NCI-H1048 (cell line): ENCODE data around the gene SPSB3.
A peak's percentile ranks its signal among the peaks of the same experiment; 100 is the strongest.

Experiments
- DNase-seq: peaks from one replicate; lab custom pipeline; 2025; lab: John Stamatoyannopoulos, UW

Gene SPSB3

DNA sequence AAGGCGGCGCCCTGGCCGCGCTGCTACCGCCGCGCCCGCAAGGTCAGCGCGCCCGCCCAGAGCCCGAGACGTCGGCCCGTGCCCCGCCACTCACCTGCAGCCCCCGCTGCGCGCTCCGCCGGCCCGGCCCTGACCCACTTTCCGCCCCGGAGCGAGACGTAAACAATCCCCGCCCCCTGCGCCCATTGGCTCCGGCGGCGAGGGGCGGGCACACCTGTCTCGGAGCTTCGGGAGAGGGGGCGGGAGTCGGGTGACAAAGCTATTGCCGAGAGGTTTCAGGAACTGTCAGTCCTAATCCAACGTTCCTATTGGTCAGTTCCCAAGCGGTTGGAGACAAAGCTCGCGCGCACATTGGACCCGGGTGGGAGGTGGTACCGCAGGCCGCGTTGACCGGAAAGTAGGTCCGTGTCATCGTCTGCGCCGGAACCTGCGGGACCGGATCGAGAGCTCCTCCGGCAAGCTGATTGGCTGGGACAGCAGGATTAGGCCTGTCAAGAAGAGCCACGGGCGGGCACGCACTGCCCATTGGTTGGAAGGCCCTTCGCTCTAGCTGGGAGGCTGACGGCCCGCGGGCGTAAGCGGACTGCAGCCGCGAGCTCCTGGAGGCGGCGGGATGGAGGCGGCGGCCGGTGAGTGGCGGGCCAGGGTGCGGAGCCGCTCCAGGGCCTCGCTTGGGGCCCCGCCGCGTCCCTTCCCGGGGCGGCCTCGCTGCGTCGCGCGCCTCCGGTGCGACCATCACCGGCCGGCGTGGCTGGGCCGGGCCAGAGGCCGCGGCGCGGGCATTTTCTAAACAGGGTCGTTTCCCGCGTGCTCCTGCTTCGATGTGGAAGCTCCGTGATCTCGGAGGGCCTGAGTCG lies at the start of gene SPSB3, which contains the start of gene NUBP2:
SPSB3 (minus strand) TSS at position 164 of the 857 bp plus-strand sequence. CDS start 1,088 bp downstream, outside the sequence.
NUBP2 (plus strand) TSS at position 553 of the 857 bp plus-strand sequence; CDS start at position 614, 61 bp downstream.
- DNase-seq: peak; percentile 90

DNA sequence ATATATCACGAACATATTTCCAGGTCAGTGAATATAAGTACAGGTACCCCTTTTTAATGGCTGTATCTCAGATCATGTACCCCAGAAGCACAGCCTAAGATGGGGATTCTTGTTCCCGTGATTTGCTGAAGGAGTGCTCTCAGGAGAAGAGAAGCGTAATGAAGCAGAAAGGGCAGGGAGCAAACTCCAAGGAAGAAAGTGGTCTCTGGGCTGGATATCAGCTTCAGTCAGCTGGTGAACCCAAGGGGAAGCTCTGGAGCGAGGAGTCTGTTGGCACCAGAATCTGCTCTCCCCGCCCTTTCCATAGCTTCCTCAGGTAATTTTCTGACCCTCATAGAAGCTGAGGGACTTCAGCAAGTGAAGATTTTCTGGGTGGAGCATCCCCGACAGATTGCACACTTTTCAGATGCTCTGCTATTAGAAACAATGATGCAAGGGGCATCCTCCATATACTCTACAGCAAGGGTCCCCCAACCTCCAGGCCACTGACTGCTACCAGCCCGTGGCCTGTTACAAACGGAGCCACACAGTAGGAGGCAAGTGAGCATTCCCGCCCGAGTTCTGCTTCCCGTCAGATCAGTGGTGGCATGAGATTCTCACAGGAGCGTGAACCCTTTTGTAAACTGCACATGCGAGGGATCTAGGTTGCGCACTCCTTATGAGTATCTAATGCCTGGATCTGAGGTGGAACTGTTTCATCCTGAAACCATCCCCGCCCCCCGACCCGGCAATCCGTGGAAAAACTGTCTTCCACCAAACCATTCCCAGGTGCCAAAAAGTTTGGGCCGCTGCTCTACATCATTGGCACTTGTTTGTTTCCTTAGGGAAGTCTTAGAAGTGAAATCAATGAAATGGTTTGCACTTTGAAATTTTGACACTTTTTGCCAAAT lies 49.1 kb upstream of the SPSB3 start:
- no peak for DNase-seq

DNA sequence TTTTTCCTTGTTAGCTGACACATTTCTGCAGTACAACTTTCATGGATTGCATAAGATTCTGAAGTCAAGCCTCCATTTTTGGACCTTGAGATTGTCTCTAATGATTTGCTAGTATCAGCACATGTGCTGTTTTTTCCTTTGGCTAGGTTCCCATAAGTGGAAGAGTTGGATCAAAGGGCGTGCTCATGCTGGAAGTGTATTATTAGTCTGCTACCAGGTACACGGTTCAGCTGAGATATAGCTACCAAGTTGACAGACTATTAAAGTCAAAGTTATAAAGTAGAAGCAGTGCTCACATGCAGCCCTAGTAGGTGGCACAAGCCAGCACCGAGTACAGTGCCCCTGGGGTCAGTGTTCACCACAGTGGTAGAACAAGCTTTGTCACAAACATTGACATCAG lies 47.8 kb upstream of the SPSB3 start:
- DNase-seq: no peak

DNA sequence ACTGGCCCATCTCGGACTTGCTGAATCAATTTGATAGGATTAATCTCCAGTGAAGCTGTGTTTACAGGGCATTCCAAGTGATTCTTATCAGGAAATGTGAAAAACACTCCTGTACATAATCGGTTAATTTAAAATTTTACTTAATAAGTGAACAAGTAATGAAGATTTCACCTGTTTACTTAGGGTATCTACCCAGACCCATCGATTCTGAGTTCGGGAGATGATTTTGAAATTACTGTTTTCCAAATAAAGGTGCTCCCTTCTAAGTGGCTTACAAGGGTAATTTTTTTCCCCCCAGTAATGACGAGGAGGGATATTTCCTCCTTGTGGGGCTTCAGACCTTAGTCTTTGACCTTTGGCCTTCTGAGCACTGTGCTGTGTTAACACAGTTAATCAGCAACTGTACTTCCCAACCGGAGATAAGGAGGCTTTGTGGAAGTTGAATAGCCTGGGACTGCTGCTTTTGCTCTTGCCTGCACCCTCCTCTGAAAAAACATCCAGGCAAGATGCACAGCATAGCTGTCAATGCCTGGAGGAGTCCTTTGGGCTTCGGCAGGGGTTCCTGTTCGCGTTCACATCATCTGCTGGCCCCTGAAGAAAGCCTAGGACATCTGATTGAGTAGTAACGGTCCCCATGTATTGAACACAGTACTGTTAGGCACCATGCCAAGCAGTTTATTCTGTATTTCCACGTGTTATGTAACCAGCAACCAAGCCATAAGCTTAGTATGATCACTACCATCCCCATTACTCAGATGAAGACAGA lies 46.5 kb upstream of the SPSB3 start:
- no peak for DNase-seq

DNA sequence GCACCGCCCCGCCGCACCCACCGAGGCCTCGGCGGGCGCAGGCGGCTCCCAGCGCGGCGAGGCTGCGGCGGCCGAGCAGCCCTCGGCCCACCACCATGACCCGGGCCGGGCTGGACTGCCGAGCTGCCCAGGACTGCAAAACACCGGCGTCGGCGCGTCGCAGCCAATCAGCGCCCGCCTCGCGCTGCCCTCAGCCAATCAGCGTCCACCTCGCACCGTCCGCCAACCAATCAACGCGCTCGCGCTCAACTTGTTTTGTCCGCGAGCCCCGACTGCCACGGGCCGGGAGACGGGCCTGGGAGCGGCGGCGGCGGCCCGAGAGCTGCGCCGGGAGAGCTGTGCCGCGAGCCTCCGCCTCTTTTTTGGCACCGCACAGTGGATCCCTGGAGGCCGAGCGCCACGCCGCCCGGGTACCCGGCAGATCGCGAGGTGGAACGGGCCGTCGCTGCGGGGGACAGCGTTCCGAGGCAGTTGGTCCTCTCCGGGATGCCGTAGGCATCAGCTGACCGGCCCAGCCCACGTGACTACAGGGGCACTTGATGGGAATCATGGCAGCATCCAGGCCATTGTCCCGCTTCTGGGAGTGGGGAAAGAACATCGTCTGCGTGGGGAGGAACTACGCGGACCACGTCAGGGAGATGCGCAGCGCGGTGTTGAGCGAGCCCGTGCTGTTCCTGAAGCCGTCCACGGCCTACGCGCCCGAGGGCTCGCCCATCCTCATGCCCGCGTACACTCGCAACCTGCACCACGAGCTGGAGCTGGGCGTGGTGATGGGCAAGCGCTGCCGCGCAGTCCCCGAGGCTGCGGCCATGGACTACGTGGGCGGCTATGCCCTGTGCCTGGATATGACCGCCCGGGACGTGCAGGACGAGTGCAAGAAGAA lies 44.6 kb upstream of the SPSB3 start, which contains the start of the genes FAHD1 and HAGH:
FAHD1 (plus strand) TSS at position 516 of the 883 bp plus-strand sequence; CDS start at position 549, 33 bp downstream.
HAGH (minus strand) TSS at position 135 of the 883 bp plus-strand sequence; CDS start at position 97, 38 bp downstream.
- DNase-seq: peak; percentile 19

DNA sequence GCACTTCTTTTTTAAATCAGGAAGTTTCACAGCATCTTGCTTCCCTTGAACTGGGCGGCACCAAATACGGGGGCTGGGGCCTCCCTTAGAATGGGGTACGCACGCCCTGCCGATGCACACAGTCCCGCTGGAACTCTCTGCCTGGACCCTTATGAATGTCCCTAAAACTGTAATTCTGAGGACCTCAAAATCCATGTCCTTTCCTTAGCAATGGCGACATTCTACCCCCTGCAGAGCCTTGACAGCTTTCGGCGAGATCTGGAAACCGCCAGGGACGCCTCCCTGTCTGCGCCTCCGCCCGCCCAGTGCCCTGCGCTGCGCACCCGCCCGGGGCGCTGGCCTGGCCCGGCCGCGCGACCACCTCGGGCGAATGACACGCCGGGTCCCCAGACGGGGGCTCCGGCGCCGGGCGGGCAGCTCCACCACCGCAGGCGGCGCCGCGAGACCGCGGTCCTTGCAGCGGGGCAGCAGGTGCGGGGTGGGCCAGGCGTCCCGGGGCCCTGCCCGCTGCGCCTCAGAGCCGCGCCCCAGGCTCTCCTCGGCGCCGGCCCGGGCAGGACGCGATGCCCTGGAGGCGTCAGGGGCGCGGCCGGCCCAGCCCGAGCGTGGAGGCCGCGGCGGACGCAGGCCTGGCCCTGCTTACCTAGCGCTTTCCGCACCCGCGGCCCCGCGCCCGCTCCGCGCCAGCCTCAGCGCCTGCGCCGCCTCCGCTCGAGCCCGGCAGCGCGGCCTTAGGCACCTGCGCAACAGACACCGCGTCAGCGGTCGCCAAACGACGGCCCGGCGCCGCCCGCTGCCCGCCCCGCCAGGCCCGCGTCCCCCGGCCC lies 43.7 kb upstream of the SPSB3 start:
- no peak for DNase-seq

DNA sequence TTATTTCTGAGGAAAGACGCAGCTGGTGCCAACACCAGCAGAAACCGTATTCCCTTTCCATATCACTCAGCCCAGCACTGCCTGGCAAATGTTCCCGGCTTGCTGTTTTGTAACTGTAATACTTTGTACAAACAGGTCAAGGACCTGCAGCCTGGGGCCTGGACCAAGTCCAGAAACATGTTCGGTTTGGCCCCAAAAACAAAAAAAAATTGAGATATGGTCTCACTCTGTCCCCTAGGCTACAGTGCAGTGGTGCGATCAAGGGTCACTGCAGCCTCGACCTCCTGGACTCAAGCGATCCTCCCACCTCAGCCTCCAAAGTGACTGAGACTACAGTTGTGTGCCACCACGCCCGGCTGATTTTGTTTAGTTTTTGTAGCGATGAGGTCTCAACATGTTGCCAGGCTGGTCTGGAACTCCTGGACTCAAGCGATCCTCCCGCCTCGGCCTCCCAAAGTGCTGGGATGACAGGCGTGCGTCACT lies 43.1 kb upstream of the SPSB3 start:
- DNase-seq: no peak

DNA sequence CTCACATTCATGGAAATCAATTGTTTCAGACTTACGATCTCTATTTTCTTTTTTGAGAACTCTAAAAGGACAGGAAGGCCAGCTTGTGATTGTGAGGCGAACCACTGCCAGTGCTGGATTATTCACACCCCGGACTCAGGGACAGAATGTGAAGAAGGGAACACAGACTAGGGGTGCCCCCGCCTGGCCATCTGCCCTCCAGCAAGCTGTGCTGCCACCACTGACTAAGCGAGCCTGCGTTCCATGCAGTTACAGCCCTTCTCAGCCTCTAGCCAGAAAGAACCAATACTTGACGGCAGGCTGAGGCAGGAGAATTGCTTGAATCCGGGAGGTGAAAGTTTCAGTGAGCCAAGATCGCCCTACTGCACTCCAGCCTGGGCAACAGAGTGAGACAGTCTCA lies 41.5 kb upstream of the SPSB3 start:
- no peak for DNase-seq

DNA sequence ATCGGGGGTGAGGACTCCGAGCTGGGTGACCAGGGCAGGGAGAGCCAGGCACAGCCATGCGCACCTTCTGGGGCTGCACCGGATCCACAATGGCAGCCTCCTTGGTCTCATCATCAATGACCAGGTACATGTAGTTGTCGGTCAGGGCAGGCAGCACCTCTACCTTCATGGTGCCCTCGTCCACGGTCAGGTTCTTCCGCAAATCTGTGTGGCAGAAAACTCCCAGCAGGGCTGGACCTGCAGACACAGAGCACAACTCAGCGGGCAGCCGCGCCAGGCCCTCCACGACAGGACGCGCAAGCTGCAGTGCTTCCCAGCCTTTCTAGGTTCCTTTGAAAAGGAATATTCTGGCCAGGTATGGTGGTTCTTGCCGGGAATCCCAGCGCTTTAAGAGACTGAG lies 40.4 kb upstream of the SPSB3 start:
- DNase-seq: no peak

DNA sequence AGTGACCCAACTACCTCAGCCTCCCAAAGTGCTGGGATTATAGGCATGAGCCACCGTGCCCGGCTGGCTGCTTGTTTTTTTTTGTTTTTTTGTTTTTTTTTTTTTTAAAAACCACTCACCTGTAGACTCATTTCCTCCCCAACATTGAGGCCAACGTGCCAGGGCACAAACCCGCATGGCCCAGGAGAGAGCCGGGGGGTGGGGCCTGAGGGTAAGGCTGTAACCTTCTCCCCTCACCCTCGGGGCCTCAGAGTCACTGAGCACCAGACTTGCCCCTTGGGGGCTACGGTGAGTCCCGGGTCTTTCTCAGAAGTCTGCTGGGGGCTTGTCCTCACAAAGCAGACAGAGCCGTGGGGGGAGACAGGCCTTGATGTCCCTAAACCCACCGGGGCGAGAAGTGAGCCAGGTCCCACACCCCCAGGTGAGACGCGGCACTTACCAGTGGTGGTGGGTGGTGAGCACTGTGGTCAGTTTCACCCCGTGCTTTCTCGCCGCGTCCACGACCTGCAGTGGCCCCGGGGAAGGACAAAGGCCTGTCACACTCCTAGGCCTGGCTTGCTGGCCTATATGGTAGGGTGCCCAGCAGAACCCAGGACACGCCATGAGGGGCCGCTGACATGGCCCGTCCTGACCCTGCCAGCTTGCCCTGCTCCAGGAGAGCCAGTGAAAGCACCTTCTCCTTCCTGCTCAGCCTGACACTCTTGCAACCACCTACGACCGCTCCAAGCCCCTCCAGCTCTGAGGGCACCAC lies 39.7 kb upstream of the SPSB3 start:
- DNase-seq: no peak

DNA sequence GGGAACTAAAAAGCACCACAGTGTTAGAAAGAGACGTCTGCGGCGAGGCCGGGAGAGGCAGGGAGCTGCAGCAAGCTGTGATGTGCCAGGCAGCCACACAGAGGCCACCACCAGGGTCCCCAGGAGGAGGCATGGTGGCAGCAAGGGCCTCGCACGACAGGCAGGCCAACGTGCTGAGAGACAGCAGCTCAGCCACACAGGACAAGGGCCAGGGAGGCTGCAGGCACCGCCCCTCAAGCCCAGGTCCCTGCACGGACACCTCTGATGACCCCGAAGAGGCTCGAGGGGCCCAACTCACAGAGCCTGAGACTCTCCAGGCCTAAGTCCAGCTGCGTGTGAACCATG lies 38.5 kb upstream of the SPSB3 start:
- no peak for DNase-seq

DNA sequence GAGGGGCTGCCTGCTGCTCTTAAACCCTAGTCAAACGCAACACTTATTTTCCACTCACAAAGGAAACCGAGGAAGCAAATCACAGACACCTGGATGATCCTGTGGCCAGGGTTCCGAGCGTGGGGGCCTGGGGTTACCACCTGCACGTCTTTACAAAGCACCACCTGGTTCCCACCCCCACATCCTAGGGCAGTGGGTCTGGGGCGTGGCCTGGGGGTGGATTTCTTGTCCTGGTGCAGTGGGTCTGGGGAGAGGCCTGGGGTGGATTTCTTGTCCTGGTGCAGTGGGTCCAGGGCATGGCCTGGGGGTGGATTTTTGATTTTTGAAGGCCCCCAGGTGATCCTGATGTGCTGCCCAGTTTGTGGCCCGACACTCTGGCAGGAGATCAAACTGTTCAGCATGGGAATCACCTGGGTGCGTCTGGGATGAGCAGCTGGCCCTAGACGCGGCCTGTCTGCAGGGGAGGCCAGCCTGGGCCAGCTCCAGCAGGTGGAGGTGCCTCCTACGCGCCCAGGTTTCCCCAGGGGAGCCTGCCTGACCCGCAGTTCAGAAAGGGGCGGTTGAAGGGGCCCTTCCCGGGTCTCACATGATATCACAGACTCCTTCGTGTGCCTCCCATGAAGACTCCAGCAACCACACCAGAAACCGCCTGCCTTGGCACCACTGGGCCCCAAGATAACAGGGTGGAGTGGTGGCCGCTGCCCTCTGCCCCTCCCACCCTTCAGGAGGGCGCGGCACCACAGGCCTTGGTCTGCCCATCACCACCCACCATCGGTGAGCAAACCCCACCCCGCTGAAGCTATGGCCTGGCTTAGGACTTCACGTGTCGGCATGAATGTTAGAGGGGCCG lies 38.0 kb upstream of the SPSB3 start:
- no peak for DNase-seq

DNA sequence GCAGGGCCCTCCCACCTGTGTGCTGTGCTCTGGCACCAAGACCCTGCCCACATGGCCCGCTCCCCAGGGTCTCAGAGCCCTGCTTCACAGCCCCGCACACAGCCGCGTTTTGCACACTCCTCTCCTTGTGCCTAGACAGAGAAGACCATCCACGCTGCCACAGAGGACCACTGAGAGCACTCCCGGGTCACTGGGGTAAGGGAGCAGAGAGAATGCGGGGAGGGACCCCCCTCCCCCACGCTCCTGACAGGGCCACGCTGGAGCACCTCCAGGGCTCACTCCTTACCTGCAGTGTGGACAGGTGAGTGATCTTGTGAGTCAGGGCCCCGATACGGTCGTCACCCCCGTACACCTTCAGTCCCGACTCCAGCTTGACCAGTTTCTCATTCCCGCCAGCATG lies 37.2 kb upstream of the SPSB3 start:
- DNase-seq: no peak

DNA sequence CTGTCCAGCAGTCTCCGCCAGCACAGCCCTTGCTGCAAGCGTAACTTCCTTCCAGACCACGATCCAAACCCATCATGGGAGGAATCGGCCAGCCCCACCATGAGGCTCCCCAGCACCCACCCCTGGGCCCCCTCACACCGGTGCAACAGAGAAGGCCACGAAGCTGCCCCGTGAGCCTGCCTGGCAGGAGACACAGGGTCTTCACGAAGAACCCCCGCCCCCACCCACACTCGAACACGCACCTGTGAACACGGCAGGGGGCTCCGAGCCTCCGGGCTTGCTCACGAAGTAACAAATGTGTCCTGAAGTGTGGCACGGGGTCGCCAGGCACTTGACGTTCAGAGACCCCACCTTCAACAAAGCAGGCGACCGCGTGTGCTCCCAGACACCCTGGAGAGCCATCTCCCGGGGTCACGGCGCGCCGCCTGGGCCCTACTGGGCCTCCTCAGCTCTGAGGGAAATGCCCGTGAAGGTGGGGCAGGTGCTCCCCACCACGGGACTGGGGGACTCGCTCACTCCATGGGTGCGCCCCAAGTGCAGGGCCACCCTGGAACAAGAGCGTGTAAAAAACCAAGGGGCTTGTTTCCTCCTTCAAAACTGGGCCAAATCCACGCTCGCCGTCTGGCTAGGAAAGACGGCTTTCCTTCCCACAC lies 36.6 kb upstream of the SPSB3 start:
- DNase-seq: no peak

DNA sequence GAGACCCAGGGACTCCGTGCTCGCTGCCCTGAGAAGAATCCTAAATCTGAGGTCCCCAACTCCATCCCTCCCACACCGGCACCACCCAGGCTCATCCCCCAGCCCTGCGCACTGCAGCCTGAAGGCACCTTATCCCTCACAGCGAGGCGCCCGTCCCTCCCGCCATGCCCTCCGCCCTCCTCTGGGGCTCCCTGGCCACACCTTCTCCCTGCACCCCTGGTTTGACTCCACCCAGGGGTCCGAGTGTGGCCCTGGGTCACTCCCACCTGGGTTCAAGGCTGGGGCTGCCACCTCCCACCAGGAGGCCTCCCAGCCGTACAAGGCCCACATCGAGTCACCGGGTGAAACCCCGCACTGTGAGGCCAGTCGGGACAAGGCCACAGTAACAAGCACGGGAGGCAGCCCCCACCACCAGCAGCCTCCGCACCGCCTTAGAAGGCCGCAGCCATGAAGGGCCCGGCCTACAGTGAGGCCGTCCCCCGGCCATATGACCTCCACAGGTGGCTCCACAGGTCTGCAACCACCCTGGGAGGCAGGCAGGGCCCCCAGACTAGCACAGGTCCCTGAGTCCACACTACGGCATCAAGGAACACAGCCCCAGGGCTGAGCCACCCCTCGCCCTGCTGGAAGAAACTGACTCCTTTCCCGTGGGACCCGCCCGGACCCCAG lies 36.0 kb upstream of the SPSB3 start:
- no peak for DNase-seq

DNA sequence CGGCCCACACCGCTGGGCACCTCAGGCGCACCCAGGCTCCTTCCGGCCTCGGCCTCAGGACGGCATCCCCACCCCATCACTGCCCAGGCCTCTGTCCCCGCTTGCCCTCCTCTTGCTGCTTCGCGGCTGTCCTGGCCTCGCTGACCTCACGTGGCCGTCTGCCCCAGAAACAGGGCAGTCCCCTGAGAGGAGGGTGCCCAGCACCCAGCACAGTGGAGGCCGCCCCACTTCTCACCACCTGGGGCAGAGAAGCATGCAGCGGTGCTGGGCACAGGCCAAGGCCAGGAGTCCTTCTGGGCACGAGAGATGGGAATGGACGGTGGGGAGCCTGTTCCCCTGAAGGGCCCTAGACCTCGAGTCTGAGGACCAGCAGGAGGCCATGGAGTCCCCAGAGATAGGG lies 35.3 kb upstream of the SPSB3 start:
- no peak for DNase-seq

DNA sequence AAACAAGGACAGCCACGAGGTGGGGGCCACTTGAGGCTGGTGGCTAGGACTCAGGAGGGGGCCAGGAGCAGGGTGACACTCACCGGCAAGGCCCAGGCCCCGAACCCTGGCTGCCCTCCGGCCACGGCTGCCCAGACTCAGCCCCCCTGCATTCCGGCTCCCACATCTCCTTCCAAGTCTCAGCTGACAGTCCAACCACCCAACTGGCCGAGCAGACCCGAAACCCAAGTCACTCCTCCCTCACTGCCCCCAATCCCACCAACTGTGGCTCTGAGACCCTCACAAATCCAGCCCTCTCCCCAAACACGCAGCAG lies 34.9 kb upstream of the SPSB3 start:
- DNase-seq: no peak
